Thyroid gland (tissue), 4 donors: ENCODE data around the gene PRSS27.

Experiments
- CTCF ChIP-seq, 6 experiments: fragments of 200-600 bp in 3 of 6; fragments of 450-650 bp in 3 of 6; sonication (generic) in 3 of 6; IDR thresholded peaks; one replicate each; pipeline ENCODE4 v1.5.1; 2016 to 2019; ENCODE audit warnings: antibody characterized with exemption in 6 of 6, mild to moderate bottlenecking in 2 of 6, inconsistent platforms in 1 of 6, moderate library complexity in 1 of 6
- POLR2A ChIP-seq, 2 donors: fragments of 450-650 bp; IDR thresholded peaks; one replicate each; pipeline ENCODE4 v1.6.1; 2017; ENCODE audit warnings: antibody characterized with exemption in 2 of 2, mild to moderate bottlenecking in 2 of 2, moderate library complexity in 1 of 2

GRCh38 chr16:2713985-2714774, 5.8 kb downstream of the PRSS27 start:
- TF ChIP-seq CTCF (IDR thresholded peaks at IDR 0.05) (no peak), POLR2A (IDR thresholded peaks at IDR 0.05) (no peak)
